Stomach (tissue), 4 donors: ENCODE data around the gene KRT74.

Source experiments
- CTCF ChIP-seq, 7 experiments: fragments of 450-650 bp in 4 of 7; fragments of 200-600 bp in 3 of 7; sonication (generic) in 3 of 7; IDR thresholded peaks; one replicate each; pipeline ENCODE4 v1.5.1; 2016 to 2019; ENCODE audit warnings: antibody characterized with exemption in 7 of 7, control low read depth in 2 of 7, mild to moderate bottlenecking in 1 of 7
- POLR2A ChIP-seq, 4 donors: fragments of 450-650 bp; IDR thresholded peaks; one replicate each; pipeline ENCODE4 v1.6.1; 2016; ENCODE audit warnings: antibody characterized with exemption in 4 of 4, control low read depth in 2 of 4, mild to moderate bottlenecking in 1 of 4, moderate library complexity in 1 of 4

DNA sequence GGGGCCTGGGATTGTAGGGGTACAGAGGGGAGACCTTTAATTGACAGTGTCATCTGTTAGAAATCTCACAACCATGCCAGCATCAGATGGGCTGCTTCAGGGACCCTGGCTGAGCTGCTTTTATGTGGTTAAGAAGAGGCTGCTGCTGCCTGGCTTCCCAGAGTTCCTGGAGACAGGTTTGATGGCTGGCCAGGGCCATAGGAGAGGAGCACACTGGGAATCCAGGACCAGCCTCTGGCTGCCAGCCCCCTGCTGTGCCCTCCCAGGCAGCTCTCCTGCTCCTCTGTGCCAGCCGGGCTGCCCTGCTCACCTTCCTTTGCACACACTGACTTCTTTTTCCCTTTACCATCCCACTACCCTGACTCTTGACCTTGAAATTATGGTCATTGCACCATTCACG lies 45.2 kb upstream of the KRT74 start:
- TF ChIP-seq CTCF (IDR thresholded peaks at IDR 0.05) = no peak
- TF ChIP-seq POLR2A (IDR thresholded peaks at IDR 0.05) = no peak
